GM21390 (cell line): Measurements from ENCODE around the gene KANSL3.
"Not testable (repeated sequence)": the region's sequence is repeated elsewhere in the genome, so short reads cannot be mapped to it uniquely, and the experiment has no call there.

ENCODE experiments used
- ATAC-seq: cut with Tn5 transposase; IDR thresholded peaks from one replicate; pipeline ENCODE4 v1.9.1; 2021; ENCODE audit not compliant: unreplicated experiment

The KANSL3 gene

GRCh38 chr2:96655526-96655925 lies 17.4 kb upstream of the KANSL3 start:
- no peak for ATAC-seq

GRCh38 chr2:96654791-96655190 lies 16.7 kb upstream of the KANSL3 start:
- ATAC-seq, result not testable (repeated sequence)

DNA sequence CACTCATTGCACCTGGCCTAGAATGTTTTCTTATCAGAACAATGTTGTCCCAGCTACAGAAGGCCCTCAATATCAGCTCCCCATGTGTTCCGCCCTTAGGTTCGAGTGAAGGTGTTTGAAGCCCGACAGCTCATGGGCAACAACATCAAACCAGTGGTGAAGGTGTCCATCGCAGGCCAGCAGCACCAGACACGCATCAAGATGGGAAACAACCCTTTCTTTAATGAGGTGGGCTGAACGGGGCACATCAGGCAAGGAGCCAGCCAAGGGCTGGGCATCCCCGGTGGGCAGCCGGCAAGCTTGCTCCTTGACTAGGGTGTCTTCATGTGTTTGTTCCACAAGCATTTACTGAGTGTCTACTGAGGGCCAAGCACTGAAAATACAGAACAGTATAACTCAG lies 13.7 kb upstream of the KANSL3 start:
- ATAC-seq, result no peak

- ATAC-seq, result no peak
Measured at GRCh38 chr2:96649342-96649741, 11.2 kb upstream of the KANSL3 start.

GRCh38 chr2:96648306-96648930 lies 10.3 kb upstream of the KANSL3 start:
- ATAC-seq, result no peak

GRCh38 chr2:96647681-96648080 lies 9.6 kb upstream of the KANSL3 start:
- ATAC-seq, result no peak

DNA sequence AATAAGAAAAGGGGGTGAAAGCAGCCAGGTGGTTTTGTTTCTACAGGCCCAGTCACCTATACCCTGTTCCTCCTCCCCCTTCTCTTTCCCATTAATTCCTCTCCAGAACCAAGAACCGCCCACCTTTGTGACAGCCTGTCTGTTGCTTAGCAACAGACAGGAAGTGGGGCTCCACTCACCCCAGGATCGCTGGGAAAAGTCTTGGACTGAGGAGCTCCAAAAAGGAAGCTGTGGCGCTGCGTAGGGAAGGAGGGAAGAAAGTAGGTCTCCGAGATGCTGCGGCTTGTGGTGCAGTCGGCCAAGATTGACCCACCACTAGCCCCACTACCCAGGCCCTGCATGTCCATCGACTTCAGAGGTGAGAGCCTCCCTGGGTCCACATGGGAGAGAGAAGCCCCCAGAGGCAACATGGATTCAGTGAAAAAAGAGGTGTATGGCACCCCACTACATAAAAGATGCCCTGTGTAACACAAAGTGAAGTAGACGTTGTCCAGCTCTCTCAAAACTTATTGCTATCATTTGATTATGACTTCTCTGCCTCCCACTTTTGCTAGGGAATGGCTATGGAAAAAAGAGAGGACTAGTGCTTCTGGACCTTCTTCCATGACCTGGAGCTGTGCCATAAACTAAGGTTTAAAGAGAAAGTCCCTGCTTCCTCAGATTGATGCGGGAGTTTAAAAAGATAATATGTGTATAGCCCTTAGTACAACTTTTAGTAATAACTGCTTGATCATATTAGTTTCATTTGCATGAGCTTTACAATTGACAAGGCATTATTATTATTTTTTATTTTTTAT lies 4.7 kb upstream of the KANSL3 start, which contains the start of gene FER1L5:
FER1L5 (plus strand) TSS at position 201 of the 797 bp plus-strand sequence; CDS start at position 274, 73 bp downstream.
- no peak for ATAC-seq

GRCh38 chr2:96637385-96638143 lies 548 bp downstream of the KANSL3 start:
- ATAC-seq, result peak; percentile 67

- ATAC-seq, result no peak
Measured at GRCh38 chr2:96636551-96637171, 1.5 kb downstream of the KANSL3 start.

GRCh38 chr2:96633641-96634040 lies 4.5 kb downstream of the KANSL3 start:
- ATAC-seq, result no peak

- ATAC-seq, result no peak
Measured at GRCh38 chr2:96631804-96632435, 6.2 kb downstream of the KANSL3 start.

DNA sequence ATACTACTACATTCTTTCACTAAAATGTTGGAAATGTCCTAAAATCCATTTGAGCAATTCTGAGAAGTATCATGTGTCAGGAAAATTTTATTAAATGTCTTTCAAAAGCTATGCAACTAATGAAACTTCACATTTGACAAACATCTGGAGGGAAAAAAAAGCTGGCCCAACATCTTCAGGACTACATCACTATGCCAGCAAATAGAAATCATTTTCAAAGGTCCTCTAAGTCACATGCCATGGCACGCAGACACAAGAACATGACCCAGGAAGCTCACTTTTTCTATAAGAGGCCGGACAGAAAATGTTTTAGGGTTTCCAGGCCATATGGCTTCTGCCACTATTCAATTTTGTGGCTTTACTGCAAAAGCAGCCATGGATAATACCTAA lies 11.6 kb downstream of the KANSL3 start:
- ATAC-seq, result no peak

- no peak for ATAC-seq
Measured at GRCh38 chr2:96625571-96626552, 12.2 kb downstream of the KANSL3 start.

DNA sequence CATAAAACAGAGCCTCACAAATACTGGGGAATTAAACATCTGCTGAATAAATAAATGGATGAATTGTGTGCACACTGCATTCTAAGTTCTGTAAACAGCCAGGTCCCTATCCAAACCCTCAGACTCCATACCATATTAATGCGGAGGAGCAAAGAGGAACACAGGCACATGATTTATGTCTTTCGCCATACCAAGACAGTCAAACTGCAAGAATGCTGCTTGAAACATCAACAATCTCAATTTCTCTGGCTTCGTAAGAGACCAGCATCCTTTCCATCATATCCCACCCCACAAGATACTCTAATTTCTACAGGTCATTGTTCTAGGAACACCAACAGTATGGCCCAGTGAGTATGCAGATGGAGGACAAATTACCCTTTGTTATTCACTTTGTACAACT lies 15.0 kb downstream of the KANSL3 start:
- ATAC-seq, result no peak

DNA sequence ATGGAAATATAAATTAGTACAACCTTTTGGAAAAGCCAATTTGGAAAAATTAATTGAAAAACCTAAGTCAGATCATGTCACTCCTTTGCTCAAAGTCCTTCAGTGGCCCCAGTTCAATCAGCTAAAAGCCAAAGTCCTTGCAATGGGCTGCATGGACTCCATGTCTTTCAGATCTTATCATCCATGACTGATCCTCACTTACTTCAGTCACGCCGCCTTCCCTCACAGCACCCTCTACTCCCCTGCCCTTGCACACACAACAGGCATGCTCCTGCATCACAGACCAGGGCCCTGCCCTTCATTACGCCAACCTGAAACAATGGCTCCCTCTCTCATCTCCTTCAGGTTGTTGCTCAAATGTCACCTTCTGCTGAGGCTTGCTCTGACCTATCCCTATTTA lies 15.6 kb downstream of the KANSL3 start:
- ATAC-seq, result no peak

DNA sequence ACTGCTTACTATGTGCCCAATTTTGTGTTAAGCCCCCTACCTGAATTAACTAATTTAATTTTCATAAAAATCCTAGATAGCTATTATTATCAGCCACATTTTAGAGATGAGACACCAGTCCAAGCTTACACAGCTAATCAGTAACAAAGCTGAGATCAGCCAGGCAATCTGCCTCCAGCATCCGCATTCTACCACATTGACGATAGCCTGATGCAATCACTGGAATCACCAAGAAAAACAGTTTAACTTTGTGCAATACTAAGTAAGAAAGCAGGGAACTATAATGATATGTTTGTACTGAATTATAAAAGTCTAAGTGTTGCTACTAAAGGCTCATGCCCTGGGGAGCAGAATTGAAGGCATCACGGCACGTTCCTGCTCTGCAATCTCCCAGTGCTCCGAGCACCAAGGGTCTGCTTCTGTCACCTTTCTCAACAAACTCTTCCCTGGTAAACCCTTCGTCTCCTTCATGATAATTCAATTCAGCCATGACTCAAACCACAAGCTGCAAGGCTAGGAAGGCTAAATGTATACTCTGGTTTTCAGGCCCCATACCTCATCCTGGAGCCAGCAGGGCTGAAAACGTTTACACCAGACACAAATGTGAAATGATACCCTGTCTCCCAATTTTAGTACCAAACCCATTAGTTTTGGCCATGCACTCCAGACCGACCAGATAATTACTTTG lies 19.4 kb downstream of the KANSL3 start:
- ATAC-seq, result no peak

DNA sequence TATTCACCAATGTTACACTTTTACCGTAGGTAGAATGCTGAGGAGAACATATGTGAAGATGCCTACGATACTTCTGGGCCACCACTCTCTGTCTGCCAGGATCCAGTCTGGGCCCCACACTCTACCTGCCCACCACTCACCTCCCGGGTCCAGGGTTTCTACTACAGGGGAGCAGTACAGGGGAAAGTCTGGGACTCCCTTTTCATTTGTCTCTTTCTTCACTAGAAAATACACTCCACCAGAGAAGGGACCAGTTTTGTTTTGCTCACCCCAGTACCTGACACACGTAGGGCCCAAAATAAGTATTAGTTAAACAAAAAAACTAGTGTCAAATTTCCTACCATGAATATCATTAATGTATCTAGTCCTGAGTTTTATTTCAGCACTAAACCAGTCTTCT lies 21.1 kb downstream of the KANSL3 start:
- ATAC-seq, result no peak

GRCh38 chr2:96616535-96616934 lies 21.6 kb downstream of the KANSL3 start:
- ATAC-seq, result no peak

GRCh38 chr2:96616128-96616527 lies 22.0 kb downstream of the KANSL3 start:
- ATAC-seq, result no peak
